Panc1 (cell line): ENCODE data around the gene NPTXR.

Experiments used
- POLR2AphosphoS5 ChIP-seq: IDR thresholded peaks from 2 replicates; pipeline ENCODE4 v1.6.1; 2012; ENCODE audit warnings: mild to moderate bottlenecking, low read depth, low read length, moderate library complexity
- REST ChIP-seq, 2 experiments: IDR thresholded peaks; 2 replicates each; pipeline ENCODE4 v1.6.1; 2011 to 2012; ENCODE audit warnings: low read depth in 2 of 2, control low read depth in 1 of 2, low read length in 1 of 2, mild to moderate bottlenecking in 1 of 2, moderate library complexity in 1 of 2; ENCODE audit not compliant: insufficient read depth in 1 of 2
- TCF7L2 ChIP-seq: IDR thresholded peaks from 2 replicates; pipeline ENCODE4 v1.6.1; 2011; ENCODE audit warnings: mild to moderate bottlenecking, low read depth, low read length, inconsistent platforms
- TF ChIP-seq, protein P1 (sequence below): fragments of 450-650 bp; IDR thresholded peaks from 2 replicates; pipeline ENCODE4 v1.5.1; 2017; ENCODE audit warnings: mild to moderate bottlenecking

- TF ChIP-seq, protein P1, sequence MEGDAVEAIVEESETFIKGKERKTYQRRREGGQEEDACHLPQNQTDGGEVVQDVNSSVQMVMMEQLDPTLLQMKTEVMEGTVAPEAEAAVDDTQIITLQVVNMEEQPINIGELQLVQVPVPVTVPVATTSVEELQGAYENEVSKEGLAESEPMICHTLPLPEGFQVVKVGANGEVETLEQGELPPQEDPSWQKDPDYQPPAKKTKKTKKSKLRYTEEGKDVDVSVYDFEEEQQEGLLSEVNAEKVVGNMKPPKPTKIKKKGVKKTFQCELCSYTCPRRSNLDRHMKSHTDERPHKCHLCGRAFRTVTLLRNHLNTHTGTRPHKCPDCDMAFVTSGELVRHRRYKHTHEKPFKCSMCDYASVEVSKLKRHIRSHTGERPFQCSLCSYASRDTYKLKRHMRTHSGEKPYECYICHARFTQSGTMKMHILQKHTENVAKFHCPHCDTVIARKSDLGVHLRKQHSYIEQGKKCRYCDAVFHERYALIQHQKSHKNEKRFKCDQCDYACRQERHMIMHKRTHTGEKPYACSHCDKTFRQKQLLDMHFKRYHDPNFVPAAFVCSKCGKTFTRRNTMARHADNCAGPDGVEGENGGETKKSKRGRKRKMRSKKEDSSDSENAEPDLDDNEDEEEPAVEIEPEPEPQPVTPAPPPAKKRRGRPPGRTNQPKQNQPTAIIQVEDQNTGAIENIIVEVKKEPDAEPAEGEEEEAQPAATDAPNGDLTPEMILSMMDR, result no peak
- TF ChIP-seq TCF7L2 (no peak), REST (IDR thresholded peaks at IDR 0.05; ENCODE audit: insufficient read depth in 1 of 2, low read depth in 2 of 2, low read length in 1 of 2) (no peak), POLR2AphosphoS5 (no peak)
These were observed 13.1 kb downstream of the NPTXR start for GRCh38 chr22:38830845-38831108.
